C4-2B (cell line): ENCODE data around the gene CD101.

ENCODE experiments used
- H3K27ac ChIP-seq: fragments of 450-650 bp; 2 replicates; pipeline ENCODE4 v1.5.1; 2017
- ZFX ChIP-seq: fragments of 450-650 bp; IDR thresholded peaks from 2 replicates; pipeline ENCODE4 v1.6.1; 2017
- TF ChIP-seq, protein P1 (sequence below): fragments of 450-650 bp; conservative IDR thresholded peaks from 2 replicates; pipeline ENCODE4 v1.5.1; 2017; ENCODE audit warnings: mild to moderate bottlenecking

The CD101 gene

DNA sequence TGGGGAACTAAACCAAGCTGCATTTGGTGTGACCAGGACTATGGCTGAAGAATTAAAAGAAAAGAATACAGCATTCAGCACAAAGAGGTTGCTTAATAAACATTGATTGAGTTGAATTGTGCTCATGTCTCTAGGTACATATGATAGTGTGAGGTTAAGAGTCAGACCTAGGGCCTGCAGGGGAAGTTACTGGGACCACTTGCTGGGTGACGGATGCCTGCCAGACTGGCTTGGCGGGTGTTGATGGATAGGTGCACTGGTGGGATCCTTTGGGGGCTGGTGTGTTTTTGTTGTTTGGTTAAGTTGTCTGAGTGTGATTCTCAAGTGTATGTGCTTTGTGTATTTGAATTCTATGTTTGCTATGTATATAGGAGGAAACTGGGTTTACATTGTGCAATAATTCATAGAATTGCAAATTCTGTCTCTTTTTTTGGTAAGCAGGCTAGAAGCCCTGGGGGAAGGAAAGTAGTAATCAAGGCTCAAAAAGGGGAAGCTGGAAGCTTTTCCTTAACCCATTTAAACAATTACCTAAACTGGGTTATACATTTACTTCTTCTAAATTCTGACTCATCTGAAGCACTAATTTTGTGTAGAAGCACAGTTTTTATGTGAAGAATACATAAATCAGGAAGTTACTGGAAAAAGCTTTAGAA is 1.8 kb downstream of the CD101 start:
- H3K27ac ChIP-seq, result no peak overlapping the region
- TF ChIP-seq, protein P1, sequence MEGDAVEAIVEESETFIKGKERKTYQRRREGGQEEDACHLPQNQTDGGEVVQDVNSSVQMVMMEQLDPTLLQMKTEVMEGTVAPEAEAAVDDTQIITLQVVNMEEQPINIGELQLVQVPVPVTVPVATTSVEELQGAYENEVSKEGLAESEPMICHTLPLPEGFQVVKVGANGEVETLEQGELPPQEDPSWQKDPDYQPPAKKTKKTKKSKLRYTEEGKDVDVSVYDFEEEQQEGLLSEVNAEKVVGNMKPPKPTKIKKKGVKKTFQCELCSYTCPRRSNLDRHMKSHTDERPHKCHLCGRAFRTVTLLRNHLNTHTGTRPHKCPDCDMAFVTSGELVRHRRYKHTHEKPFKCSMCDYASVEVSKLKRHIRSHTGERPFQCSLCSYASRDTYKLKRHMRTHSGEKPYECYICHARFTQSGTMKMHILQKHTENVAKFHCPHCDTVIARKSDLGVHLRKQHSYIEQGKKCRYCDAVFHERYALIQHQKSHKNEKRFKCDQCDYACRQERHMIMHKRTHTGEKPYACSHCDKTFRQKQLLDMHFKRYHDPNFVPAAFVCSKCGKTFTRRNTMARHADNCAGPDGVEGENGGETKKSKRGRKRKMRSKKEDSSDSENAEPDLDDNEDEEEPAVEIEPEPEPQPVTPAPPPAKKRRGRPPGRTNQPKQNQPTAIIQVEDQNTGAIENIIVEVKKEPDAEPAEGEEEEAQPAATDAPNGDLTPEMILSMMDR, result no peak
- no peak for TF ChIP-seq ZFX

DNA sequence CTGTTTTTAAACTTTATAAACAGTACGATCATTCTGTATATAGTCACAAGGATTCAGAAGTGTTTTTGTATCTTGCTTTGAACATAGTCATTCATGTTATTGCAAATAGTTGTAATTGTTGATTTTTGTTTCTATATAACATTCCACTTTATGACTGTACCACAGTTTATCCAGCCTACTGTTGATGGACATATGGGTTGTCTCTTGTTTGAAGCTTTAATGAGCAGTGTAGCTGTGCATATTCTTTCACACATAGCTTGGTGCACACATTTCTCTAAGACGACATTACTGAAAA is 6.1 kb downstream of the CD101 start:
- H3K27ac ChIP-seq, result no peak overlapping the region

DNA sequence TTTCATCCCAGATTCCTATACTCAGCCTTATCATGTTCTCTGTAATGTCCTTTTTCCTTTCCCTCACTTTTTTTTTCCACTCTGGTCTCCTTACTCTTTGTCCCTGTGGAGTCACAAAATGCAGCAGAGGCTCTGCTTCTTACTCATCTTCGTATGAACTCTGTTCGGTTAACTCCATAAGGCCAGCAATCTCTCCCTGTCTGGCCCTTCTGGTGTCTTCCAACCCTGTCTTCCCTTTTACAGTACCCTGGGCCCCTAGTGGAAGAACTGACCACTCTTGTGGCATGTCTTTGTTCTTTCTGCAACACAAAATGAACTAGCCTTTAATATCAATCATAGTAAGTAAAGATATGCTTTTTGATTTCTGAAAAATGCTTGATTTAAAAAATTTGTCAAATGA is 7.1 kb downstream of the CD101 start:
- no peak overlapping the region for H3K27ac ChIP-seq
- TF ChIP-seq, protein P1, result no peak
- no peak for TF ChIP-seq ZFX

More for the DNA sequence above, 6.1 kb downstream of the CD101 start:
- TF ChIP-seq ZFX, result no peak

DNA sequence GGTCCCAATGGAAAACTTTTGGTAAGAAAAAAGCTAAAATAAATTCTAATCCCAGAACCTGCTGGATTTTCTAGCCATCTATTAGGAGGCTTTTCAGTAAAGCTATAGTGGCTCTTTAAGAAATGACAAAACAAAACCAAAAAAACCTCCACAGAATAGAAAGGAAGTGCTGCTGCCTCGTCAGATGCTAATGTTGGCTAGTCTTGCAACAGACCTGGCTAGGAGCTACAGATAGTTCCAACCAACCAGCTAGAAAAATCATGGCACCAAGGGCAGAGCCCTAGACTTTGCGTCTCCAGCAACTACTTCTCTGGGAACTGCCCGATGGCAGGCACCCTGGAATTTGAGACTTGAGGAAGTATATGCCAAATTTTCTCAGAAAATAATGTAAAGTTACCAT is 7.6 kb downstream of the CD101 start:
- TF ChIP-seq ZFX, result no peak
- H3K27ac ChIP-seq, result no peak overlapping the region

DNA sequence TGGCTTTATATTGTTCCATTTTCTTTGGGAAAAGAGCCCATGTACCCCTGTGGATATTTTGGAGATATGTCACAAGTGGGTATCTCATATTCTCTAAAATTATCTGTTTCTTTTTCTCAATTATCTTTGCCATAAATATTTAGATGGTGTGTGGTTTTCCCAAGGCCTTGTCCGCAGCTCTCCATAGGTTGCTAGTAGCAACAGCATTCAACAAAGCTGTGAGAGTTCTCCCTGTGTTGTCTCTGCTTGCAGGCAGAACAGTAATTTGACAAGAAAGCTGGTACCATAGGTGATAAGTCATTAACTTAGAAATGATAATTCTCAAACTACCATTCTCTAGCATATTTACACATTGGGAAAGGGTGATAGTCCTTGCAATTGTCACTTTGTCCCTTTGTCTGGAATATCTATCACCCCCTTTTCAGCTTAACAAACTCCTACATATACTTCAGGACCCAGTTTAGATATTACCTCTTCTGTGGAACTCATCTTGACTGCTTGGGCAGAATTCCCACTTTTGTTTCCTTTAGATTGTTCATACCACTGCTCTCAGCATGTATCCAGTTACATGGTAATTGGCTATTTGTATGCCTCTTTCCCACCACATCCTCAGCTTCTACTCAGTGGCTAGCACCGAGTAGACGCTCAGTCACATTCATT is 8.9 kb downstream of the CD101 start:
- TF ChIP-seq ZFX, result no peak
- no peak overlapping the region for H3K27ac ChIP-seq

DNA sequence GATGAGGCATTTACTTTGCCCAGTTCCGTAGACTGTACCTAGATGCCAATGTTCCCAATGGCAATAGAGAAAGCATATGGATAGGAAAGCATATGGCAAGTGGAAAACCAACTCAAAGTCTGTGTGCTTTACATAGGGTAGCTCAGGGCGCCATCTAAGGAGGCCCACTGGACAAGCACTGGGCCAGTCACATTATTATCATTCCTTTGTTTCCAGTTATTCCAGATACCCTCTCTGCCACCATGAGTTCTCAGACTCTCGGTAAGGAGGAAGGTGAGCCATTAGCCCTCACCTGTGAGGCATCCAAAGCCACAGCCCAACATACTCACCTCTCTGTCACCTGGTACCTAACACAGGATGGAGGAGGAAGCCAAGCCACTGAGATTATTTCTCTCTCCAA is 9.8 kb downstream of the CD101 start:
- H3K27ac ChIP-seq, result no peak overlapping the region
- TF ChIP-seq ZFX, result no peak
- TF ChIP-seq, protein P1, result no peak

DNA sequence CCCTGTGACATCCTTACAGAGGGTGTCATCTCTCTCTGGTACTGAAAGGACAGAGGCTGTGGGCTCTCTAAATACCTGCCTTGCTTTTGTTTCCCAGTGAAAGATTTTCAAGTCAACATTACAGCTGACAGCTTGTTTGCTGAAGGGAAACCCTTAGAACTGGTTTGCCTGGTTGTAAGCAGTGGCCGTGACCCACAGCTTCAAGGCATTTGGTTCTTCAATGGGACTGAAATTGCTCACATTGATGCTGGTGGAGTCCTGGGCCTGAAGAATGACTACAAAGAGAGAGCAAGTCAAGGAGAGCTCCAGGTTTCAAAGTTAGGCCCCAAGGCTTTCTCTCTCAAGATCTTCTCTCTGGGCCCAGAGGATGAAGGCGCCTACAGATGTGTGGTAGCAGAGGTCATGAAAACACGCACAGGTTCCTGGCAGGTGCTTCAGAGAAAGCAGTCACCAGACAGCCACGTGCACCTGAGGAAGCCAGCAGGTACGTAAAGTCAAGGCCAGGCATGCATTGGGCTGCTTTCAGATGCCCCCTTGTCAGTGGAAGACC is 11.8 kb downstream of the CD101 start:
- no peak overlapping the region for H3K27ac ChIP-seq
- TF ChIP-seq ZFX, result no peak
- TF ChIP-seq, protein P1, result no peak

DNA sequence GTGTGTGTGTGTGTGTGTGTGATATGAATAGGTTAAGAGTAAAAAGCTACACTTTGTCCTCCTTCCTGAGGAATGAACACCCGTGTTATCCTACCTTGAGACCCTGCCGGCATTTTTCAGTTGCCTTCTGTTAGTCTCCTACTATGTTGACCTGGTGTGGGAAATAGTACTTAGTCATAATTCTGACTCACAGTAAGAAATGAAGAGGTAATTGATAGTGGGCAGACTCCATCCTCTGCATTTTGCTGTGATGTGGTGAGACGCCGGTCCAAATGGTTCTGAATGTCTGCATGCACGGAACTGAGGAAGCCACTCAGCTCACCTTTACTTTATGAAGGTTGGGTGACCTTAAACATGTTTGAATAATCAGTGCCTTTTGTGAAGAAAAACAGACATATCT is 12.6 kb downstream of the CD101 start:
- TF ChIP-seq, protein P1, result no peak
- no peak for TF ChIP-seq ZFX
- no peak overlapping the region for H3K27ac ChIP-seq

DNA sequence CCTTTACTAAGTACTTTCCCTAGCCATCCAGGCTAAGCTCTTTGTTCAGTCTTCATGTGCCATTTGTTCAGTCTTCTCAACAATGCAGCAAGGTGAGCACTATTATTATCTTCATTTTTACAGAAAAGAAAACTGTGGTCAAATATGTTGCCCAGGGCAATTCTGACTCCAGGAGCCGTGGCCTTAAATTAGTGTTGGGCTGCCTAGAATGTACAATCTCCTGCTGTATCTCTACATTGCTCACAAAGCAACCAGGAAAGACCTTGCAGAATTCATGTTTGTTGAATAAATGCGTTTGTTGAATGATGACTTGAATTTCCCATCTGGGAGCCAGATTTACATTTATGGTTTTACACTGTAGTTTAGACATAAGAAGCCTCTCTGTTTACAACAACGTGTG is 14.2 kb downstream of the CD101 start:
- no peak for TF ChIP-seq ZFX
- TF ChIP-seq, protein P1, result no peak
- no peak overlapping the region for H3K27ac ChIP-seq
